ENCODE results near the gene REC114.

REC114 gene

DNA sequence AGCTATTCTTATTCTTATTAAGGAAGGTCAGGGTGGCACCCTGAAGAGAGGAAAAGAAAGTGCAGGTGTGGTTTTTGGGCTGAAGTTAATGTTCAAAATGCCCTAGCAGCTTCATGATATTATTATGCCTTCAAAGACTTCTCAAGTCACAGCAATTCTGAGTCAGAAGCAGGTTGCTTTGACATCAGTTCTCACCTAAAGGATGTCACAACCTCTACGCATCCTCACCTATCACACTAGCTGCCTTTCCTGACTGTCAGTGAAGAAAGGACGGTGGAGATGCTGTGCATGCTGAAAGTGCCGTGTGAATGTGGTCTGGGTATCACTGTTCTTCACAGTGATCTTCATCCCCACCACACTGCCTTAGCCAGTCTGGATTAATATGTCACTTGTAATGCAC is 140.6 kb downstream of the REC114 start:
- Histone ChIP-seq H3K4me1 (ENCODE audit: low read depth, poor library complexity, severe bottlenecking) (peaks cover 37% of the 10 kb centered on the region), H3K27ac (no peak overlapping the region), H3K9ac (no peak overlapping the region), H3K4me2 (no peak overlapping the region), H3K36me3 (ENCODE audit: insufficient read depth) (no peaks in the 10 kb centered on the region), H3K79me2 (ENCODE audit: insufficient read depth, low read depth) (no peaks in the 10 kb centered on the region), H4K20me1 (ENCODE audit: insufficient read depth) (no peaks in the 10 kb centered on the region), H3K4me3 (IDR thresholded peaks at IDR 0.05; ENCODE audit: insufficient read depth, low read depth, low read length) (no peak overlapping the region), H3K27me3 (ENCODE audit: insufficient read depth, low read depth) (no peaks in the 10 kb centered on the region), H2AFZ (ENCODE audit: low read depth) (no peak overlapping the region)
- TF ChIP-seq CTCF (conservative IDR thresholded peaks at IDR 0.05; ENCODE audit: low read depth, low read length) = no peak

GRCh38 chr15:73584699-73585420 is 141.9 kb downstream of the REC114 start:
- peaks cover 37% of the 10 kb centered on the region for H3K4me1 ChIP-seq (ENCODE audit: low read depth, poor library complexity, severe bottlenecking)
- no peak overlapping the region for H3K9ac ChIP-seq
- H3K27me3 ChIP-seq (ENCODE audit: insufficient read depth, low read depth) = no peaks in the 10 kb centered on the region
- H3K4me3 ChIP-seq (IDR thresholded peaks at IDR 0.05; ENCODE audit: insufficient read depth, low read depth, low read length) = no peak overlapping the region
- no peaks in the 10 kb centered on the region for H3K79me2 ChIP-seq (ENCODE audit: insufficient read depth, low read depth)
- no peaks in the 10 kb centered on the region for H3K36me3 ChIP-seq (ENCODE audit: insufficient read depth)
- H2AFZ ChIP-seq (ENCODE audit: low read depth) = no peak overlapping the region
- no peaks in the 10 kb centered on the region for H4K20me1 ChIP-seq (ENCODE audit: insufficient read depth)
- peak overlapping the region; percentile 35; the same call in 1 of the 2 replicates for H3K27ac ChIP-seq
- no peak for TF ChIP-seq CTCF (conservative IDR thresholded peaks at IDR 0.05; ENCODE audit: low read depth, low read length)
- peak overlapping the region; percentile 20; the same call in 1 of the 2 replicates for H3K4me2 ChIP-seq

DNA sequence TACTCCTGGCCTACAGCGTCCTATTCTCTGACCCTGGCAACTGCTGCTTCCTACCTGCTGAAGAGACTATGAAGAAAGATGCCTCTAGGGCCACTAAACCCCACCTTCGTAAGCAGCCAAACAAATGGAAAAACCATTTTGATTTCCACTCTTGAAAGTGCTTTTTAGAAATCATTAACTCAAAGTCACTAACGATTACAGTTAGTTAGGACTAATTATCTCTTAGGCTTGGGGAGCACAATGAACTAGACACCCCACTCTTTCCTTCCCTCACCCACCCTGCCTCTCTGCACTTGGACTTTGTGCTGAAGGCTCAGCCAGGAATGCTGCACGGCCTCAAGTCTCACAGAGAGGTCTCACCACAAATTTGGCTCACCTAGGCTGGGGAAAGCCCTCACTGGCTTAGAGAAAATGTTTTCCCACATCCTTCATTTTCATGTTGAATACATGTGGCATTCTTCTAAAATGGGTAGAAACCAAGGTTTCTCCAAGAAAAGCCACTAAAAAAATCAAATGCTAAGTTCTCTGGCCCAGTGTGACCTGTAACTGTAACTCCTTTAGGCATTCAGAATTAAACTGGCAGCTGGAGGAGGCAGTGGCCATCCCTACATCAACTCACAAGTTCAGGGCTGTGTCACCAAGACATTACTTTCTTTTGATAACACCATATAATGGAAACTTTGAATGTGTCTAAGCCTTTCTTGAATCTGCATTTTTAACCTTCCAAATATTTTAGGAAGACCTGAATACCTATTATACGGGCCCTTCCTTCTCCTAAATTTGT is 143.1 kb downstream of the REC114 start:
- H3K27ac ChIP-seq = no peak overlapping the region; the same call in 1 of the 2 replicates
- no peaks in the 10 kb centered on the region for H3K79me2 ChIP-seq (ENCODE audit: insufficient read depth, low read depth)
- no peak overlapping the region for H2AFZ ChIP-seq (ENCODE audit: low read depth)
- no peaks in the 10 kb centered on the region for H3K27me3 ChIP-seq (ENCODE audit: insufficient read depth, low read depth)
- peak overlapping the region; percentile 4; the same call in 1 of the 2 replicates for H3K4me2 ChIP-seq
- H3K9ac ChIP-seq = no peak overlapping the region
- H3K4me3 ChIP-seq (IDR thresholded peaks at IDR 0.05; ENCODE audit: insufficient read depth, low read depth, low read length) = no peak overlapping the region
- TF ChIP-seq CTCF (conservative IDR thresholded peaks at IDR 0.05; ENCODE audit: low read depth, low read length) = no peak
- no peaks in the 10 kb centered on the region for H3K36me3 ChIP-seq (ENCODE audit: insufficient read depth)
- H3K4me1 ChIP-seq (ENCODE audit: low read depth, poor library complexity, severe bottlenecking) = peaks cover 37% of the 10 kb centered on the region
- H4K20me1 ChIP-seq (ENCODE audit: insufficient read depth) = no peaks in the 10 kb centered on the region

DNA sequence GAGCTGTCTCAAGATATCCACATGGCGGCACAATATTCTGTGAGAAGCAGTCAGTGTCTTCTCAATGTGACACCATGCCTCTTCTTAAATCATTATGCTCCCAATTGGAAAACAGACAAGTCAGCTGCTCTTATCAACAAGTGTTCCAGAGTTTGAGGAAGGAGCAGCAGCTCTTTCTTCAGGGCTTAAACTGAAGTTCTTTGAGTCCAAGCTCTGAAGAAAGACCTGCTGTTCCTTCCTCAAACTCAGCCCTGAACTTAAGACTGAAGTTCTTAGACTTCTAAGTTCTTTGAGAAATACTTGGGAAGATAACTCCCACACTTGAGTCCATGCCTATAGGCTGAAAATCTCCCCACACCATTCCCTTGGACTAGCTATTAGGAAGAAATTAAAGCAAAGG is 146.8 kb downstream of the REC114 start:
- peaks cover 28% of the 10 kb centered on the region for H3K4me1 ChIP-seq (ENCODE audit: low read depth, poor library complexity, severe bottlenecking)
- no peaks in the 10 kb centered on the region for H3K79me2 ChIP-seq (ENCODE audit: insufficient read depth, low read depth)
- H3K4me3 ChIP-seq (IDR thresholded peaks at IDR 0.05; ENCODE audit: insufficient read depth, low read depth, low read length) = no peak overlapping the region
- H4K20me1 ChIP-seq (ENCODE audit: insufficient read depth) = no peaks in the 10 kb centered on the region
- H3K4me2 ChIP-seq = no peak overlapping the region
- H2AFZ ChIP-seq (ENCODE audit: low read depth) = no peak overlapping the region
- no peak overlapping the region for H3K9ac ChIP-seq
- H3K27me3 ChIP-seq (ENCODE audit: insufficient read depth, low read depth) = no peaks in the 10 kb centered on the region
- no peaks in the 10 kb centered on the region for H3K36me3 ChIP-seq (ENCODE audit: insufficient read depth)
- H3K27ac ChIP-seq = no peak overlapping the region
- TF ChIP-seq CTCF (conservative IDR thresholded peaks at IDR 0.05; ENCODE audit: low read depth, low read length) = no peak
